A549 treated with AZD2906 at 1 μM for 4 hours (cell line): ENCODE measurements around the gene TMEM222. TPM values are rescaled to one million over a fixed set of nuclear protein-coding genes. Genes with fewer than 3 reads are reported as not detected.

Source experiments
- total RNA-seq: library from RNA; stranded (reverse); fragments of 200-300 nt; extraction: Qiagen RNA extraction; gene quantifications from 5 replicates; pipeline ENCODE4 v1.2.3, GENCODE V29; 2022

TMEM222 gene, protein sequence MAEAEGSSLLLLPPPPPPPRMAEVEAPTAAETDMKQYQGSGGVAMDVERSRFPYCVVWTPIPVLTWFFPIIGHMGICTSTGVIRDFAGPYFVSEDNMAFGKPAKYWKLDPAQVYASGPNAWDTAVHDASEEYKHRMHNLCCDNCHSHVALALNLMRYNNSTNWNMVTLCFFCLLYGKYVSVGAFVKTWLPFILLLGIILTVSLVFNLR
- total RNA-seq: 41.1 to 50.7 TPM (median 48.4 TPM) in 5 replicates

GRCh38 chr1:27321813-27322568, at the start of gene TMEM222:
TSS of gene TMEM222 (plus strand) at chr1:27322163. CDS start at chr1:27322198, 35 bp downstream.

DNA sequence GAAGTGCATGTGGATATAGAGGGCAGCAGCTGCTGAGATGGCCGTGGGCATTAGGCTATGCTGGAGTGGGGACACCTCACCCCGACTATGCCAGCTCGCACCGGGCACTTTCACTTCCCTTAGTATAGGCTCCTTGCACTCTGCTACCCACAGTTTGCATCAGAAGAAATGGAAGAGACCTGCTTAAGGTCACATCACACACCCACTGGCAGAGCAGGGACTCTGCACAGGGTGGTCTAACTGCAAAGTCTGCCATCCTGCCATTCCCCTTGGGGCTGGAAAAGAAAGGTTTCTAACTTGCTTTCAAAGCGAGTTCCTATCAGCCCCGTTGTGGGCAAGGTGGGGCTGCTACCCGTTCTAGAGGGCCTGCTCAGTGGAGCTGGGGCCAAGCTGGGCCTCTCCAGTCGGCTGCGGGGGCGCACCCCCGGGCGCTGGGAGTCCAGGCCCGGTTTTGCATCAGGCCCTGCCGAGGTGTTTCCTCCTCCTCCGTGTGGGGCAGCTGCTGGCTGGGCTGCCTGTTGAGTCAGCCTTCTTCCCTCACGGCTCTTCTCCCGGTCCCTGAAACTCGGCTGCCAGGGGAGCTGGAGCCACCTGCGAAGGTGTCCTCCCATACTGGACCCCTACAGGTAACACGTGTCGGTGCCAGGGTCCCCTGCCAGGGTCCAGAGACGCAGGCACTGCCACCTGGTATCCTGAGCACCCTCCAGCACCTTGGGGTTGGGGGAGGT, 19.7 kb downstream of the TMEM222 start, which contains the start of gene SYTL1:
Gene SYTL1 (plus strand): TSS at position 498 of the 728 bp plus-strand sequence. CDS start 3,313 bp downstream, outside the sequence.

DNA sequence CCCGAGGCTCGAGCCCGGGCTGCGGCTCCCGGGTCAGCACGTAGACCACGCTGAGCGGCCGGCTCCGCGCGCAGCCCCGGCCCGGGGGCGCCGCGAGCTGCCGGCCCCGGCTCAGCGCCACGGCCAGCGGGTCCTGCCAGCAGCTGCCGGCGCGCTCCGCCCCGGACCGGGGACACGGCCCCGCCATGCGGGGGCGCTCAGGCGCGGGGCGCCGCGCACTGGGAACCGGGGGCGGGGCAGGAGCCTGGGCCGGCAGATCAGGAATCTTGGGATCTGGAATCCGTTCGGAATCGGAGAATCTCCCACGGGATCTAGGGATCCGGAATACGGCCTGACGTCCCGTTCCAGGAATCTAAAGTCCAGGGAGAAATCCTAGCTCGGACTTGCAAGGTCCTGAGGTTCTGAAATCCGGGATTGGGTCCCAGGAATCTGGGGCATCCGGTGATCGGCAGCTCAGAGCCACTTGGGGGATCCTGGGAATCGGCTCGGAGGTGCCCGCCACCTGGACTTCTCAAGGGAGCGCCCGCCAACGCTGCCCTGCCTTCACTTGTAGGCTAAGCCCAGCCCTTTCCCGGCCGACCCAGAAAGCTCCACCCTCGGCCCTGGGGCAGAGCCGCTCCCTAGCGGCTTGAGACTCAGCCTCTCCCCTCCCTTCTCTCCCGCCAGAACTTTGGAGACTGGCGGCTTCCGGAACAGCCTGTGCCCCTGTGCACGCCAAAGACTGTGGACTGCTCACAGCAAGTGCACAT, 44.6 kb downstream of the TMEM222 start, which contains the start of gene MAP3K6:
Gene MAP3K6 (minus strand): TSS at position 551 of the 749 bp plus-strand sequence. CDS start 364 bp downstream, at position 187.

DNA sequence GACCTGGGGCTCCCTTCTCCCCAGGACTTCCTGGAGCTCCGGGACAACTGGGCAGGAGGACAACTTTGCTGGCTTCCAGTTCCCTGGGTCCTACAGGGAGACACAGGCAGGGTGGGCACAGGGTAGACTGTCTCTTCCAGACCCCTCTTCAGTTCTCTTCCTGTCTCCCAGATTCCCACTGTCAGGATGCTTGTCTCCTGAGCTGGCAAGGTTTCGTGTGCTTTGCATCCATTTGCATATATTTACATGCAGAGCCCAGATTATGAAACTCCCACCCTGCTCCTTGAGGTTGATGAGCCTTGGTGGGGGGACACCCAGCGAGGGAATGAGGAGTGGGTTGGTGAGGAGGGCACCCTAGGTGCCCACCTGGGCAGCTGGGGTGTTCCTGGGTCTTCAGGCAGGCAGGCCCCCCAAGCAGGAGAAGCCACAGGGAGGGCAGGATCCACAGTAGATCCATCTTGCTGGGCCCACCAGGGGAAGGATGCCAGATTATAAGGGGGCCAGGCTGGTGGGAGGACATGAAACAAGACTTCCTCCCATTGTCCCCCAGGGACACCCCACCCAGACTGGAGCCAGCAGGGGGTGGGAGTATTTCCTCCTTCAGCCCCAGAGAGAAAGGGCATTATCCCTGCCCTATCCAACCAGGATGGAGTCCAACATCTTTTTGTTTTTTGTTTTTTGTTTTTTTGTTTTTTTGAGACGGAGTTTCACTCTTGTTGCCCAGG, 52.6 kb downstream of the TMEM222 start, which contains the start of gene FCN3:
Gene FCN3 (minus strand): TSS at position 463 of the 725 bp plus-strand sequence. CDS start 6 bp downstream, at position 457.

DNA sequence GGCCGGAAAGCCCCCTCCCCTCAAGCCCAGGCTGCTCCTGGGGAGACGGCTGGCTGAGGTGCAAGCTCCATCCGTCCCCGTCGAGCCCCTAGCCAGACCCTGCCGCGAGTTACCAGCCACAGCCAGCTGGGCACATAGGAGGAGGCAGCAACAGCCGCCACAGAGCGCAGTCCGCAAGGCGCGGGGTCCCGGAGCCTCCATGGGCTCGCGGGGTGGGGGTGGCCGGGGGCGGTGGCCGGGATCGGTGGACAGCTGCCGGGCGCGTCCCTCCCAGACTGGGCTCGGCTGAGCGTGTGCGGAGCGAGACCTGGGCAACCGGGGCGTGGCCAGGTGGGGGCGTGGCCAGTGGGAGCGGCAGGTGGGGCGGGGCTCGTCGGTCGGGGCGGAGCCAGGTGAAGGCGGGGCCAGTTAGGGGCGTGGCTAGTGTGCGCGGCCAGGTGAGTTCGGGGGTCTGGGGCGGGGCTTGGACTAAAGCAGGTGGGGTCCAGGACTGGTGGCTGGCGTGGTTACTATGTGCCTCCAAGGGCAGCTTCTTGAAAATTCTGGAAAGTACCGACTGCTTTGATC, 61.2 kb downstream of the TMEM222 start, which contains the start of gene CD164L2:
Gene CD164L2 (minus strand): TSS at position 295 of the 567 bp plus-strand sequence. CDS start 94 bp downstream, at position 201.

Other genes with a start within 250 kb of the TMEM222 start
- 15.5 to 18.6 TPM (median 17.4 TPM) in 5 replicates for gene SLC9A1, start 167.0 kb upstream of the TMEM222 start, total RNA-seq
- 6.3 to 7.5 TPM (median 7.4 TPM) in 5 replicates for gene WDTC1, start 87.5 kb upstream of the TMEM222 start, total RNA-seq
- gene SYTL1, start 19.9 kb downstream of the TMEM222 start, total RNA-seq: 0.26 to 0.63 TPM (median 0.41 TPM) in 5 replicates
- gene MAP3K6, start 44.8 kb downstream of the TMEM222 start, total RNA-seq: 13.4 to 22.5 TPM (median 18.1 TPM) in 5 replicates
- not detected in 5 replicates for gene FCN3, start 52.7 kb downstream of the TMEM222 start, total RNA-seq
- not detected in 5 replicates for gene CD164L2, start 61.2 kb downstream of the TMEM222 start, total RNA-seq
- gene GPR3, start 70.5 kb downstream of the TMEM222 start, total RNA-seq: 1.4 to 1.8 TPM (median 1.6 TPM) in 5 replicates
- gene WASF2, start 168.0 kb downstream of the TMEM222 start, total RNA-seq: 47.5 to 55.1 TPM (median 53.3 TPM) in 5 replicates